ENCODE results near the gene ZMYND19. TPM values are rescaled to one million over a fixed set of nuclear protein-coding genes. Genes with fewer than 3 reads are reported as not detected.

ZMYND19 gene
- total and polyA plus RNA-seq, 2 donors (not counting 3 experiments of a cell fraction or from before 2014, with no cell fraction given) = 22.8 to 32.6 TPM

DNA sequence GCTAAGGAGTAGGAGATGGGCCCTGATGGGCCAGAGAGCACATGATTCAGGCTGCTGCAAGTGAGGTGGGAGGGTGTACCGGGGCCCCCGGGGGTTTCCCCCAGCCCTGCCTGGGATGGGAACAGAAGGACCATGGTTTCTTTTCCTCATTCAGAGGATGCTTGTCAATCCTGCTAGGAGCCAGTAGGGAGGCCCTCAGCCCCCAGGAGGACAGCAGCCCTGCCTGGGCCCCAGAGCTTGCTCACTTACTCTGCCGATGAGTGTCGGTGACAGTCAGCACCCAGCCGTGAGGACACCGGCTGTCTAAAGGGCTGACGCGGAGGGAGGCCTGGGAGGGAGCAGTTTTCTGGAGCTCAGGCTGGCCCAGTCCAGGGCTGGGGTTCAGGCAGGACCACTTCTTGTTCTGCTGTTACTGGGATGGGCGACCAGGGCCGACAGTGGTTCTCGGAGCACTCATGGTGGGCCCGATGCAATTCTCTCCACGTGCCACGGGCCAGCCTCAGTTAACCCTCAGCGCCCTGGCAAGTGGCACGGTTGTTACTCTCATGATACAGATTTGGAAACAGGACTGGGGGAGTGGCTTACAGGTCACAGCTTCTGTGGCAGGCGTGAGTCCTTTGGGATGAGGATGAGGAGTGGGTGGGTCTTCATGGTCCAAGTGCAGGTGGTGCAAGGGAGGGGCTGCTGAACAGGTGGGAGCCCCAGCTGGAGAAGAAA, 17.0 kb upstream of the ZMYND19 start:
- Histone ChIP-seq H3K9ac (replicated peaks; ENCODE audit: extremely low read depth, insufficient read depth, low read length) (no peak overlapping the region), H3K9me1 (replicated peaks; ENCODE audit: control insufficient read depth, extremely low read depth, insufficient read depth, low read length) (no peaks in the 10 kb centered on the region), H3K9me3 (replicated peaks; ENCODE audit: control insufficient read depth, insufficient read depth, low read length) (no peaks in the 10 kb centered on the region), H3K4me2 (ENCODE audit: insufficient read depth, low read length) (no peak overlapping the region), H2AFZ (ENCODE audit: low read depth, low read length) (no peak overlapping the region), H3K79me2 (ENCODE audit: control insufficient read depth, insufficient read depth, low read length) (no peaks in the 10 kb centered on the region), H3K27me3 (ENCODE audit: control insufficient read depth in 2 of 2, insufficient read depth in 2 of 2, low read length in 2 of 2) (no peaks in the 10 kb centered on the region), H3K4me1 (ENCODE audit: control insufficient read depth, extremely low read depth, insufficient read depth, low read length) (peaks cover 10% of the 10 kb centered on the region), H3K27ac (ENCODE audit: insufficient read depth, low read depth, low read length) (no peak overlapping the region), H3K36me3 (ENCODE audit: control insufficient read depth in 2 of 2, extremely low read depth in 1 of 2, insufficient read depth in 2 of 2, low read length in 2 of 2) (no peaks in the 10 kb centered on the region), H3K4me3 (replicated peaks in 1 of 3; ENCODE audit: insufficient read depth in 1 of 3, low read depth in 1 of 3, low read length in 3 of 3) (no peak overlapping the region), H4K20me1 (replicated peaks; ENCODE audit: control insufficient read depth, extremely low read depth, insufficient read depth, low read length) (no peaks in the 10 kb centered on the region)
- FAIRE-seq = no peak
- POLR2A ChIA-PET = no interaction called here
- intact Hi-C loops (cut with micrococcal nuclease) = no loop called here
- CTCF ChIA-PET = interaction anchor here (0.5 kb wide), 1 partner anchor 380 kb away, joined by 3 read pairs; the partner anchor contains the start of gene RNF224
- dilution Hi-C loops (cut with MboI; ENCODE audit: extremely low pct_ligation_motif_present, low sequenced_read_pairs) = no loop called here
- BruUV-seq (replicated peaks) = no TSS peak
- DNase-seq (ENCODE audit: low read depth, low spot score) = no peak
- no peak for TF ChIP-seq GATA2 (IDR thresholded peaks at IDR 0.05; ENCODE audit: insufficient read depth, insufficient read length, low read depth, low read length)
- TF ChIP-seq, protein P1, sequence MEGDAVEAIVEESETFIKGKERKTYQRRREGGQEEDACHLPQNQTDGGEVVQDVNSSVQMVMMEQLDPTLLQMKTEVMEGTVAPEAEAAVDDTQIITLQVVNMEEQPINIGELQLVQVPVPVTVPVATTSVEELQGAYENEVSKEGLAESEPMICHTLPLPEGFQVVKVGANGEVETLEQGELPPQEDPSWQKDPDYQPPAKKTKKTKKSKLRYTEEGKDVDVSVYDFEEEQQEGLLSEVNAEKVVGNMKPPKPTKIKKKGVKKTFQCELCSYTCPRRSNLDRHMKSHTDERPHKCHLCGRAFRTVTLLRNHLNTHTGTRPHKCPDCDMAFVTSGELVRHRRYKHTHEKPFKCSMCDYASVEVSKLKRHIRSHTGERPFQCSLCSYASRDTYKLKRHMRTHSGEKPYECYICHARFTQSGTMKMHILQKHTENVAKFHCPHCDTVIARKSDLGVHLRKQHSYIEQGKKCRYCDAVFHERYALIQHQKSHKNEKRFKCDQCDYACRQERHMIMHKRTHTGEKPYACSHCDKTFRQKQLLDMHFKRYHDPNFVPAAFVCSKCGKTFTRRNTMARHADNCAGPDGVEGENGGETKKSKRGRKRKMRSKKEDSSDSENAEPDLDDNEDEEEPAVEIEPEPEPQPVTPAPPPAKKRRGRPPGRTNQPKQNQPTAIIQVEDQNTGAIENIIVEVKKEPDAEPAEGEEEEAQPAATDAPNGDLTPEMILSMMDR (IDR thresholded peaks at IDR 0.05; ENCODE audit: extremely low read depth in 1 of 2, insufficient read depth in 1 of 2, low read depth in 1 of 2, low read length in 2 of 2) = no peak
- TF ChIP-seq JUN (IDR thresholded peaks at IDR 0.05; ENCODE audit: borderline replicate concordance, insufficient read depth, insufficient read length, low read depth) = no peak
- TF ChIP-seq FOS (IDR thresholded peaks at IDR 0.05; ENCODE audit: borderline replicate concordance, insufficient read depth, low read length) = no peak
- TF ChIP-seq, protein P2, sequence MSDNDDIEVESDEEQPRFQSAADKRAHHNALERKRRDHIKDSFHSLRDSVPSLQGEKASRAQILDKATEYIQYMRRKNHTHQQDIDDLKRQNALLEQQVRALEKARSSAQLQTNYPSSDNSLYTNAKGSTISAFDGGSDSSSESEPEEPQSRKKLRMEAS (IDR thresholded peaks at IDR 0.05; ENCODE audit: insufficient read depth, insufficient read length) = no peak
- TF ChIP-seq MYC (IDR thresholded peaks at IDR 0.05; ENCODE audit: low read depth, low read length) = no peak
- TF ChIP-seq POLR2AphosphoS5 (IDR thresholded peaks at IDR 0.05; ENCODE audit: insufficient read depth, low read depth, low read length) = no peak
- TF ChIP-seq EZH2 (IDR thresholded peaks at IDR 0.05; ENCODE audit: borderline replicate concordance, low read depth, low read length, severe bottlenecking) = no peak
- TF ChIP-seq POLR2A (IDR thresholded peaks at IDR 0.05; ENCODE audit: low read depth, low read length) = no peak
